CD4-positive, alpha-beta T cell treated with Interleukin-15 for 1 hour (primary cell): ENCODE data around the gene FOCAD.

Experiments
- DNase-seq: peaks from one replicate; pipeline ENCODE4 v3.0.0-alpha.2; 2020

FOCAD gene

DNA sequence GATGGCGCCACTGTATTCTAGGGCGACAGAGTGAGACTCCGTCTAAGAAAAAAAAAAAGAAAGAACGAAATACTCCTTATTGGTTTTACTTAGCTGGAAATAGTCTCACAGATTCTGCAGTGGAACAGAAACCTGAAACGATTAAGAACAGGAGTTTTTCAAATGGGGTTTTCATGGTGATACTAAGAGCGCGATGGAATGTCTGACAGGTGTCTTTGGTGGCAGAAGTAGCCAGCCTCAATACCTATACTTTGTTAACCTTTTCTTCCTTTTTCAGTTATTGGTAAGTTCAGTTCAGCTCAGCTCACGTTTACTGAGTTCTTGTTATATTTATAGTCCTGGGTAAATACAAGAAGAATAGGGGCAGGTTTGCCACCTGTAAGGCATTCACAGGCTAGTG, 123.9 kb downstream of the FOCAD start:
- no peak for DNase-seq

DNA sequence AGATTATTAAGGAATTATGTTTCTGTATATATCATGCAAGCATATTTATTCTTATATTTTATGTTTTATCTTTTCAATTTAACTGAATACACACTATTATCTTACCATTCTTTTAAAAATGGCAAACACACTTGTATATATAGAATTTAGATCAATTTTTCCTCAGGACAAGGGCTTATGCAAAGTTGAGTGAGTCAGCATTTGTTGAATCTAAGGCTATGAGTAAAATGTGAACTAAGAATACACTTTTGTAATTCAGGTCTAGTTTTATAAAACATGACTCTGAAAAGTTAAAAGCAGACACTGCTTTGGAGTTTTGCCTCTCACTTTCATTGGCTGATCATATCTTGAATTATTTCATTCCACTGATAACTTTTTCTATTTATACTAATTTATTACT, 127.8 kb downstream of the FOCAD start:
- DNase-seq = no peak

DNA sequence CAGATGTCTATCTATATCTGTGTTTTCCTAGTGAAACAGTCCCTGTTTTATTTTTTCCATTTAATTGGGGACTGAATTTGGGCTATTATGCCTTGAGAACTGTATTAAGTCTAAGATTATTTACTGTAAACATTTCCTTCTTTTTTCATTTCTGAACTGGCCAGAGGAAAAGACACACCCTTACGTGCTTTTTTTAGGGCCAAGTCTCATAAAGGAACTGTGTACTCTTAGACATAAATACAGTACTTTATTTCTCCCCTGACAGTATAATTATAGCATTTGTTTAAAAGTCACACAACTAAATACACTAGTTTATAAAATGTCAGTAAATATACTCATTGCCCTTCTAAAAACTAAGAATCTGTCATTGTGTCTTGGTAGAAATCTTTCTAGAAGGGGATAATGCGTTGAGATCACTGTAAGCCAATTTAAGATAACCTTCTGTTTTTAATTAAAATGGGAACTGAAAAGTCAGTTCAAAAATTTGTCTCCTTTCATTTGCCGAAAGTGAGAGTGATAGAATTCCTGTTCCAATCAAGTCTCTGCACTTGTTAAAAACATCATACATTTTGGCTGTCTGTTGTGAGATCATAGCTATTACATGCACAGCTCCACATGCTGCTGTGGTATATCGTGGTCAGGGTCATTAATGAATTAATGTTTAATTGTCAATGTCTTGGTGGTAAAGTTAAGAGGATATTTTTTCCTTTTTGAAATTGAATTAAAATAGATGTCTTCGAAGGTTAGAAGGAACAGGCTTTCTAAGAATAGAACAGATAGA, 132.1 kb downstream of the FOCAD start:
- DNase-seq = no peak

DNA sequence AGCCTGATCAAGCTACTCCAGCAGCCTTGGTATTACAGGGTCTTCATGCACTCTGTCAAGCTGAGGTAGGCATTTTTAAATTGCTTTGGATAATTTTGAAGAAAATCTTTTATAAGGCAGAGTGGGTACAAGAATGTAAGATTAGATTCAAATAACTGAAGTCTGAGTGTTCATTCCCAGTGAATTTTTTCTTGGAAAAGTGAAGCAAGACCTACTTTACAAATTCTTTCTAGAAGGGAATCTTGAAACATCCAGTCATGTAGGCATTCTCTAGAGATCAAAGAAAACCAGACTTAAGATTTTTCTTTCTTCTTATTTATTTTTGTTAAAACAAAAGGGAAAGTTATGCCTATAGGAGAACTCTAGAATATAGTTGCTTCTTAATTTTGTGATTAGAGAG, 139.0 kb downstream of the FOCAD start:
- no peak for DNase-seq

DNA sequence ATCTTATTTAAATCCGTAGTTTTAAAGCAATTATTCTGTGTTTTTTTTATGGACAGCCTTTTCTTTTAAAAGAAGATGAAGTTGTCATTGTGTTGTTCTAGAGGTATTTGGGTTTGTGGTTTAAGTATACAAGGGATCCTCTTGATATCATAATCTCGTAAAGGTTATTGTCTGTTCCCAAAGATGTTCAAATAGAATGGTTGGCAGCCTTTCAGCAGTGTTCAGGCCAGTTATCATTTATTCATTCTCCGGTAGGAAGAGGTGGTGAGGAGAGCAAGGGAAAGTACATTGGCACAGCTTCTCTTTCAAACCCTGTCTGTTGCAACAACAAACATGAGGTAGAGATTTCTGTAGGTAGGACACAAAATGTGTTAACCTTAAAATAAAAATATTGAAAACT, 147.0 kb downstream of the FOCAD start:
- DNase-seq = no peak

DNA sequence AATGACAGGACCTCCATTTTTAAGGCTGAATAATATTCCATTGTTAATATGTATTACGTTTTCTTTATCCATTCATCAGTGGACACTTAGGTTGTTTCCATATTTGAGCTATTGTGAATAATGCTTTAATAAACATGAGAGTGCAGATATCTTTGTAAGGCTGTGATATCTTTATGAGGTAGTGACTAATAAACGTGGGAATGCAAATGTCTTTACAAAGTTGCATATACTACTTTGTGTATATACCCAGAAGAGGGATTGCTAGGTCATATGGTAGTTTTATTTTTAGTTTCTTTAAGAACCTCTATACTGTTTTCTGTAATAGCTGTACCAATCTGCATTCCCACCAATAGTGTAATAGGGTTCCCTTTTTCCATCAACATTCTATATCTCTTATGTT, 148.7 kb downstream of the FOCAD start:
- DNase-seq = no peak

DNA sequence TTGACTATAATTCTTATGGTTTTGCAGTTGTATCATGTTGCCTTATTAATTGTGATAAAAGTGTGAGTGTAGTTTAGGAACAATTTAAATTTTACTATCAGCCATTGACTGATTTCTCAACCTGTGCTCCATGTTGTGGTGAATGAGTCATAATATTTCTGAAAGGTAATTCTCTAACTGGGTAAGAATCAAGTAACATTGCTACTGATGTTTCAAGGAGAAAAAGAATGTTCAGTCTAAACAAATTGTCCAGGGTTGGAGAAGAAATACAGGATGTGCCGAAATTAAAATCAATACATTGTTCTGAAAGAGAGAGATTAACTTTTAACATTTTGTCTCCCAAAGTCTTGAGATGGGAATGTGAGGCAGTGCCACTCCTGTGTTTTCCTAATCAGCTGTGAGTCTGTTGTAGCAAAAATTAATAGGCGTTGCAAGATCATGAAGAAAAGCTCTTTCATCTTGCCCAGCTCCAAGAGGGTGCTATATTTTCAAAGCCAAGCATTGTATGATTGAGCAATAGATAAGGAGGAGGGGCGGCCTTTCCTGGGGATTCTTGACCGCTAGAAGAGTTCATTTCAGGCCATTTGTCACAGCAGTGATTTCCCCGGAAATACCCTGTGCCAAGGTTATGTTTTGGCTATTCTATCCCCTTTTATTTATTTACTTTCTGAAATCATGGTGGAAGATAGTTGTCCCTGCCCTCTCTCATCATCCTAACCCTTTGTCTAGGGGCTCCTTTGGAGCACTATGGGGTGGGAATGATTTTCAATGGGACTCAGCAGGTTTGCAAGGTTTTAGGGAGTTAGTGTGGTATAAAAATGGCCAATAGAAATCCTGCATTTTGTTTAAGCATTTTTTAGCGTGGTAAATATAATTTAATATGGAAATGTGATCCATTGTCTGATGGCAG, 151.6 kb downstream of the FOCAD start:
- DNase-seq = no peak

DNA sequence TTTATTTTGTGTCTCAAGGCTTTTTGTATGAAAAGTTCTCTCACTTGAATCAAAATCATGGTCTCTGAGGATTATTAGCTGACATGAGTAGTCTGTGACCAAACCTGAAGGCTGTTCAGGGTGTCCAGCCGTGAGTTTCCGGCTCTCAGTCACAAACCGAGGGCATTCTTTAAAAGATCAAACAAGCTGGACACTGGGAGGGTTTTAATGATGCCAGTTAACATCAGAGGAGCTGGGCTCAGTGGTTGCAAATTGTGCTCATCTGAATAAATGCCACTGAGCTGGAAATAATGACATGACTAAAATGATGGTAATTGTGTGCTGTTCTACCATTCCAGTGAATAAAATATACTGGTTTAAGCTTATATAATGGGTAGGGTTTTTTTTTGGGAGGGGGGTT, 153.1 kb downstream of the FOCAD start:
- no peak for DNase-seq

DNA sequence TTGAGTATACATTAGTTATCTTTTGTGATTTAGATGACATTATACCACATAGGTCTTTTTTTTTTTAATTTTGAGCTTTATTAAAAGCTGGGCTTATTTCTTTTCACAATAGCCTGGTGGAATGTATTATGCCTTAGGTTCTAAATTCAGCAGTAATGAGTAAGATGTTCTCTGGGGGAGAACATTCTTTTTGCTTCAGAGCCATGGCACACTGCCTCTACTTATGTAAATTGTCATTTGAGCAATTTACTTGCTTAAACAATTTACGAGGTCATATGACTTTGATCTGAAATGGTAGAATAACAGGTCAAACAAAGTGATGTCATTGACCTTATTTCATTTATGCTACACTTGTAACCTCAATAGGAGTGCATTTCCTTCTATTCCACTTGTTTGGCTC, 154.2 kb downstream of the FOCAD start:
- no peak for DNase-seq

DNA sequence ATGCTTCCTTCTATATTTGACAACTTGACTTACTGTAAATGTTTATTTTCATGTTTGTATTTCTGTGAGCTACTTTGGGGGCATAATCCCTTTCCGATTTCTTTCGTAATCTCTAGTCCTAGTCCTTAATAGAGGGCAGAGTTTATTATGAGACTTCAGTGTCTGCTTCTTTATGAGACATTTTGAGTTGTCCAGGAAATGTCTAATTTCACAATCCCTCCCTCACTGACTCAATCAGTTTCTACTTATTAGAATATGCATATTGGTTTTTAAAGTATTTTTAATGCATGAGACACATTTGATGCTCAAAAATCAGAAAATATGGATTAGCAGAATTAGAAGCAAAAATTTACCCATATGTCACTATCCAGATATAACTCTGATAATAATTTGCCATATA, 160.9 kb downstream of the FOCAD start:
- no peak for DNase-seq

DNA sequence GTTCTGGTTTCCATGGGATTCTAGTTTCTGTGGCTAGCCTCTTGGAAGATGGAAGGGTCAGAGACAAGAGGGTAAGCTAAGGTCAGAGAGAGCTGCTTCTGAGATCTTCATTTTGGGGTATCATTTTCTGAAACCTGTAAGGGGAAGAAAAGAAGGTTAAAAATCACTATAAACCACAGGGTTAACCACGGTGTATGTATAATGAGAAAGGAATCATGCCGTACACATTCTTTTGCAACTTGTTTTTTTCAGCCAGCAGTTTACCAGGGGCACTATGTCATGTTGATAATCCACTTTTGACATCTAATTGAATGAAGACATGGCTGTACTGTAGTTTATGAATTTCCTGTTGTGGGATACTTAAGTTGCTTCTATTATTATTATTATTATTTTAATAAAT, 164.4 kb downstream of the FOCAD start:
- DNase-seq = no peak

DNA sequence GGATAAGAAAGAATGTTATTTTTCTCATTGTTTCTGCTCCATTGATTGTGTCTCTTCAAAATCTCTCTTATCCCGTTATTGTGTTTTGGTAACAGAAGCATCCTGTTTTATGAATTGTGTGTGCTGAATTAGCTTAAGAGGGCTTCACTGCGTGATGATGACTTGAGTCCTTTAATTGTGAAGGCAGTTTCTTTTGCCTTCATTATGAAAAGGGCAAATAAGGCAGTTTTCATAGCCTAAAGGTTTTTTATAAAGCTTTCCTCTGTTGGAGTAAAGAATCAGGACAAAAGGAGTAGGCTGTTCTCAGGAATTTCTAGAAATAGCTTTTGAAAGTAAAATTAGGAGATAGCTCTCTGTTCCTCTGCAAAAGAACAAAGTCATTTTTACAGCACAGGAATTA, 169.8 kb downstream of the FOCAD start:
- DNase-seq = no peak

DNA sequence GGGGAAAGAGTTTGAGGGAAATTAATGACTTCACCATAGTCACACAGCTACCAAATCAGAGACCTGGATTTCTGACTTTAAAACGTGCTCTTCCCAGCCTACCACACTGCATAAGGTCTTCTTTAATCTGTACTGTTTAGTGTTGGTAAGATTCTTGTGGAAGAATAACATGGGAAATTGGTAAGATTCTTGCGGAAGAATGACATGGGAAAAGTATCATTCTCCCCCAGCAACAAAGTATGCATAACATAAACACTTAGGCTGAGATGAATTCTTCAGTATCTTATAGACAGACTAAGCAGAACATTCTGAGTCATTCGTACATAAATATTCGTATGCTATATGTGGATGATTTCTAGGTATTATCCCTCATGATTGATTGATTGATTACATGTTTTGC, 170.4 kb downstream of the FOCAD start:
- no peak for DNase-seq

DNA sequence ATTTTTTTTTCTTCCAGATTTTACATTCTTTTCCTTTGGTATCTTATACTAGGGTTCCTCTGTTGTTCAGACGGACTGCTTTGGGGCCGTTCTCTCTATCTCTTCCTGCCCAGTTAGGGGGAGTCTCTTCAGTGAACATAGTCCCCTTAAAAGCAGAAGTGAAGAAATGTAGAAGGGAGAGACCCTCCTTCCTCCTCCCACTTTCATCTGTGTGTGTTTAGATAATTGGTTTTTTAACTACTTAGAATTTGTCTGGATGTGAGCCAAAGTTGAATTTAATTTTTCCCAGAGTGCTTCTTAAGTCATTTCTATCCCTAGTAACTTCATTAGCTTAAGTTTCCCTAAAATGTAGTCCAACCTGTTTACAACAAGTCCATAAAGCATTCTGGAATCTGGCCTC, 179.9 kb downstream of the FOCAD start:
- no peak for DNase-seq

DNA sequence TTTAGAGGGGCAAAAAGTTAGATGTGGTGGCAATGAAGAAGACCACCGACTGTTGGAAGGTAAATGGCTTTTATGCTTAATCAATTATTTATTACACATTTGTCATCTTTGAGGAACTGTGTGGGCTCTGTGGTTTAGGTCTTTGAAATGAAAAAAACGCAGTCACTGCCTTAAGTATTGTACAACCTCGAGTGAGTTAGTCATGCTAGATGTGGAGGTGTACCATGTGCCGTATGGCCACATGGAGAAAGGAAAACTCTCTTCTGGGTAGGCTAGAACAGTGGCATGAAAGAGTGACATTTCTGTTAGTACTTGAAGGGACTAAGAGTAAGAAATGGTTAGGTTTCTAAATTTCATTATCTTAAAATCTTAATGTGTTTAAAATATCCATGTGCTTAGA, 181.3 kb downstream of the FOCAD start:
- no peak for DNase-seq

DNA sequence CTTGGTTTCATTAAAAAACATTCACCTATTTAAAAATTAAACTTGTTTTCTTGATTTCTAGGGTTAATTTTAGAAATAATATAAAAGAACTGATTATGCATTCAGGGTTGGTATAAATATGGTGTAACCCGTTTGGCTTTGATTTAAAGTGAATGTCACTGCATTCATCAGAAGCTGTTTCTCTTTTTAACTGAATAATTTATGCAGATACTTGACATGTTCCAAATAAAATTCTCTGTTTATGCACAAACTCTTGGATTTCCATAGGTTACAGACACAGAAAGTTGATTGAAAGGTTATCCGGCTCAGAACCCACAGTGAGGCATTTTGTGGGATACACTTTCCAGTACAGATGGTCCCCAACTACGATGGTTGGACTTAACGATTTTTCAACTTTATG, 186.1 kb downstream of the FOCAD start:
- DNase-seq = no peak

DNA sequence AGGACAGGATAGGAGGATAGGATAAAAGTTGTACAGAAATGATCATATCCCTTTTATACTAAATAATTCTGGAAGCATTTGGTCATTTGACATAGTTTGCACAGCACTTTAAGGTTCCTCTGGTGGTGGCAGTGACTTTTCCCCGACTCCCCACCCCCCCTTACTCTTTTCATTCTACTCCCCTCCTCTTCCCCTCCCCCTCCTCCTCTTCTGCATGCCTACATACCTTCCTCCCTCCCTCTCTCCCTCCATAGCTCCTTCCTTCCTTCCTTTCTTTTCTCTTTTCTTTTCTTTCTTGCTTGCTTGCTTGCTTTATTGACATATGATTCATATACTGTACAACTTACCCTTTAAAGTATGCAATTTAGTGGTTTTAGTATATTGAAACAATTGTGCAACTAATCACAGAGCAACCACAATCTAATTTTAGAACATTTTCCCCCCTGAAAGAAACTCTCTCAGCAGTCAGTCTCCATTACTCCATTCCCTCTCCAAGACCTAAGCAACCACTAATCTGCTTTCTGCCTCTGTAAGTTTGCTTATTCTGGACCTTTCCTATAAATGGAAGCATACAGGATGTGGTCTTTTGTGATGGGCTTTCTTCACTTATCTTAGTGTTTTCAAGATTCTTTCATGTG, 188.4 kb downstream of the FOCAD start:
- no peak for DNase-seq

DNA sequence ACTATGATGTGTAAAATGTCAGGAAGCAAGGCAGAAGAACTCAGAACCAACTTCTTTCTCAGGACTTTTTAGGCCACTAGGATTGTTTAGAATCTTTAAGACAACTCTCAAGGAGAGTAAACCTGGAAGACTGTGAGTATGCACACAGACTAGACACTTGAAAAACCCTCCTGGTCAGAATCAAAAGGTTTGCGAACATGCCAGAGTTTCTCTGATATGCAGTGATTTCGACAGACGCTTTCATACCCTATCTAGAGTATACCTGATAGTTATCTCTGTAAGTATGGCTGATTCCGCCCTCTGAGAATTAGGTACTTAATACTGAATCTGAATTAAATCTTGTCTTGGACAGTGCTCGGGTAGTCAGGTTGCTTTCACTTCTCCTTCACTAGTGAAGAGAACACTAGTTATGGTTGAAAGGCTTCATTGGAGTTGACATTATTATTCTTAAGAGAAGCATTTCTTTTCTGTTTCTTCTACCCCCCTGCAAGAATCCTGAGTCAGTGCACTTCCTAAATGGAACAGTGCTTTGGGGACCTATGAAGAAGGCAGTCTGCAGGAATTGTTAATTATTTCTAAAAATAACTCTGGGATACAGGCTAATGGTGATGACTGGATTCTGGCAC, 189.3 kb downstream of the FOCAD start:
- no peak for DNase-seq

DNA sequence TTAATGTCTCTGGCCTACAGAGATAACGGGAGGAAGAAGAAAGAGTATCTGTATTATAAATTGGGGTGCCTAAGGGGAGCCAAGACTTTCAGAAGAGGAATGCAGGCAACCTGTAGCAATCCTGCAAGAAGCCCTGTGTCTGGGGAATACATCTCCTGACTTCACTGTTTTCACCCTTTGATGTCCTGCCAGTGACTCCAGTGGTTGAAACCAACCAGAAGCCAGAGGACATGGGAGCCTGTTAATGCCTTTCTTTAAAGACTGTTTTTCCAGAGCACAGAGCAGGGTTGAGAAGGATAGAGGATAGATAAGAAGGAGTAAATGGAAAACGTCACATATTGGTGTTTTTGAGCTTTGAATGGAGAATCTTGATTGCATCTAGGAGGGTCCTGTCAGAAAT, 196.2 kb downstream of the FOCAD start:
- no peak for DNase-seq

DNA sequence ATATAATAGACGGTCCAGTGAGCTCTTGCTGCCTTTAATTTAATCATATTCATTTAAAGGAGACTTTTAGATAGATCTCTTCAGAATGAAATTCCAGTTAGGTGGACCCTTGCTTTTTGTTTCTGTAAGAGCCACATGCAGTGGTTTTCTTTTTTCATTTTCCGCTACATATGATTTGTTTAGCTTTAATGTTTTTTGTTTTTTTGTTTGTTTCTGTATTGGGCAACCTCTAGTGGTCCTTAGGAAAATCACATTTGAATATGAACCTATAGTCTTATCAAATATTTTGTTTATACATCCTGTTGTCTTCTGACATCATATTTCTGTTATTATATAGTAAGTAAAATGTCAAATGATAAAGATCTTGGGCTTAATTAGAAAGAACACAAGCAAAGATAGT, 196.6 kb downstream of the FOCAD start:
- DNase-seq = no peak

DNA sequence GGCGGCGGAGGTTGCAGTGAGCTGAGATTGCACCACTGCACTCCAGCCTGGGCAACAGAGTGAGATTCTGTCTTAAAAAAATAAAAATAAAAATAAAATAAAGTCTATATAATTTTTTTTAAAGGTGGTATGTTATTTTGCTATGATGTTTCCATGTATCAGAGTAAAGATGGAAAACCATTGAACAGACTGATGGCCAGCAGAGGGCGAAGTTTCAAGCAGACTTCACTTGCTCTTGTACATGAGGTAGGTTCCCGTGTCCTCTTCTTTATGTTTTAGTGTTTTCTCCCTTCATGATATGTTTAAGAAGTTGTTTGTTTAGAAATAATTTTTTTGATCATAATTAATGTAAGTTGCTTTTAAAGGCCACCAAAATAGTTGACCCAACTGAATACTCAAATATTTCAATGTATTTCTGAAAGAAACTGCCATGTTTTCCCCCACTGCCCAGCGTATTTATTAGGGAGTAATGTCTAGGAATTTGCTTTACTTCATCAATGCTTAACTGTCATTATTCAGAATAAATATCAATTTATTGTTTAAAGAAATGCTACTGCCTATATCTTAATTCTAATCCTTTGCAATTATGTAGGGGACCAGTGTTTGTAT, 201.0 kb downstream of the FOCAD start:
- peak; percentile 30 for DNase-seq

DNA sequence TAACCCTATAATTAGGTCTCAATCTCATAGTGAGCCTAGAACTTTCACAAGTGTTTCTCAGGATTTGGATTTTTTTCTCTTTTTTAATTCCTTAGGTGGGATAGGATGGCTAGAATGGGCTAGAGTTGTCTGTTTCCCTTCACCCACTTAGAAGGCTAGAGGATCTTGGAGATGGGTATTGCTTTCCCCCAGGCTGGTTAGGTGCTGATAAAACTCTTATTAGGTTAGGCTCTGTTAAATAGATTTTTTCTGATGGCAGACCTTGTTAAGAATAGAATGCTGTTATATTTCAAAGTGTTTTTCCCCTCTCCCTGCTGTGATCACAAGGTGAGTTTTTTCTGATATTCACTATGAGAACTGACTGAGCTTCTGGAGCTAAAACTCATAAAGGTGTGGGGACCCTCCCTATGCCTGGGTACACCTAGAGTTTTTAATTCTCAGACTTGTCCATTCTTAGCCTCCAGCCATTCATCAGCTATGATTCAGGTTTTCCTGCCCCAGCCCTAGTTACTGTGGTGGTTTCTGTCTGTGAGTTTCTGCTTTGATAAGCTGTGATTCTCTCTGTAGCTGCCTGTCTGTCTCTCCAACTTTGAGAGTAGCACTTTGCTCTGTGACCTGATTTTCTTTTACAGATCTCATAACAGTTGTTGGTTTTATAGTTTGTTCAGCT, 215.0 kb downstream of the FOCAD start:
- DNase-seq = no peak
